Measurements from ENCODE around the gene CYFIP1.

CYFIP1 gene

GRCh38 chr15:22915866-22916515 is 64.2 kb downstream of the CYFIP1 start:
- DNase-seq = no peak

- DNase-seq = no peak
These were observed 66.4 kb downstream of the CYFIP1 start for GRCh38 chr15:22913646-22914380.

GRCh38 chr15:22912256-22912655 is 67.9 kb downstream of the CYFIP1 start:
- DNase-seq = no peak

DNA sequence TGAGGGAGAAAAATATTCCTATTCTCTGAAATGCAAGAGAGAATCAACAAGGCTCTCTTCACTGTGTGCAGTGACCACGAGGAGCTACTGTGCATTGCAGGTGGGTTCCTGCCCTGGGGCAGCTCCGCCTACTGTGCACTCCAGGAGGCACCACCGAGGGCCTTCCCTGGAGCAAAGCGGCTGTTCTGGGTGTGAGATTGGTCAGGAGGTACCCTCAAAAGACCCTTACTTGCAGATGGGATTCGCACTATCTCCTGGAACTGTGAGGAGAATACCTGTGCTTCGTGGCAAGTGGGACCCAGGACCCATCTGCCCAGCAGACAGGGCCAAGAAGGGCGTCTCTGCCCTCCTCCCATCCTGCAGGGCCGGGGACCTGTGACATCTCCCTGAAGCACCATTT is 68.9 kb downstream of the CYFIP1 start:
- no peak for DNase-seq

- DNase-seq = no peak
These were observed 71.3 kb downstream of the CYFIP1 start for GRCh38 chr15:22908830-22909229.

DNA sequence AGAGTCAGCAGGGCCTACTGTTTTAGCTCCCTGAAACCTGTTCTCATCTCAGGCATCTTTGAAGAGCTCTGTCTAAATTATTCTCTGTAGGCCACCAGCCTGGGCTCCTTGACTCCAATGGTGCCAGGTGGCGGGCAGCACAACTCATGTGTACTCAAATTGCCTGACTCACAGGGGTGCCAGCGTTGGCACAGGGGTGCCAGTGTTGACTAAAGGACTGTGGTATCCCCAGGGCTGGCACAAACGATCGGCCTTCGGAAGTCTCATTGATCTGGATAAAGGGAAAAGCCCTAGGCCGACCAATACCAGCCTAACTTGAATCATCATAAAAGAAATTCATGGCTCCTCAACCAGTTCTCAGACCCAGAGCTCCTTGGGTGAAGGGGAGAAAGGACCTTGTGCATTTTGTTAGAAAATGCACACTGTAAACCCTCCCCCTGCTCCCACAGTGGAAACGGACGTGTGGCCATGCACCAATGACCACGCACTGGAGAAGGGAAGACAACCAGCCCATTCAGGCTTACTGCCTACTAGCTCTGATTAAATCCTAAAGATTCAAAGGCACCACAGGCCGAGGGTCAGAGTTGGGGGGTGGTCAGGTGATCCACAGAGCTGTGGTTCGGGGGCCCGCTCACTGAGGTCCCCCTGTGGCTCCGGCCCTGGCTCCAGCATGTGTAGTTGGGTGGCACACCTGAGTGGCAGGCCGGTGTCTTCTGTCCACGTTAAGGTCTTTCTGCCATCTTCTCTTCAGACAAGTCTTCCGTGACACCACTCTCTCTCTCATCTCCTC is 72.8 kb downstream of the CYFIP1 start:
- no peak for DNase-seq

DNA sequence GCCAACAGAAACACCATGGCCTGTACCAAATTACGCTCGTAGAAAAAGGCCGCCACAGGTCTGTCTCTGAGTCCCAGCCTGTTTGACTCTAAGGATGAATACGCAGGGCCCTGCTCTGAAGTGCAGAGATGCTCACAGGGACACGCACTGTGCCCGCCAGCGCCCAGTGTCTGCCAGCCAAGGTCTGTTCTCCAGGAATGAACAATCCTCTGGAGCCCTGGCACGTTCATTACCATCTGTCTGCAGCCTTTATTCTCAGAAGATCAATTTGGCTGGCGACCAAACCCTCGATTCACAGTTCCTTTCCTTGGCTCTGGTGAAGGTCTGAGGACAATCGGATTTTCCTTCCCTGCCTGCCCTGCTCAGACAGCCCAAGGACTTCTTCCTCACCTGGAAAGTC is 75.4 kb downstream of the CYFIP1 start:
- no peak for DNase-seq

- no peak for DNase-seq
These were observed 76.1 kb downstream of the CYFIP1 start for GRCh38 chr15:22903961-22904534.

DNA sequence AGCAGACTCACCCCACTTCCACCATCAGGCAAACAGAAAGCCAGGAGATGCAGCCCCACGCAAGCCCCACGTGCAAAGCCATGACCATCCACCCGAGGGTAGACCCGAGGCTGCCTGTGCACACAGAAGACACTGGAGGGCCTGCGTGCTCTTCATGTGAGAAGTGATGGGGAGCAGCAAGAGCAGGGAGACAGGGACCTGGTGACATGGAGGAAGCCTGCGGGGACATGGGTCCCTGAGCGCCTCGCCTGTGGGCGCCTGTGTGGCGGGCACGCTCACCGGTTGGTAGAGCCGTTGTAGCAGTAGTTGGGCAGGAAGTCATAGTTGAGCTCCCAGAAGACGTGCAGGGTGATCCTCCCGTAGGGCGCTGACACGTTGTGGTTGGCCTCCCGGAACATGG is 76.7 kb downstream of the CYFIP1 start:
- no peak for DNase-seq

DNA sequence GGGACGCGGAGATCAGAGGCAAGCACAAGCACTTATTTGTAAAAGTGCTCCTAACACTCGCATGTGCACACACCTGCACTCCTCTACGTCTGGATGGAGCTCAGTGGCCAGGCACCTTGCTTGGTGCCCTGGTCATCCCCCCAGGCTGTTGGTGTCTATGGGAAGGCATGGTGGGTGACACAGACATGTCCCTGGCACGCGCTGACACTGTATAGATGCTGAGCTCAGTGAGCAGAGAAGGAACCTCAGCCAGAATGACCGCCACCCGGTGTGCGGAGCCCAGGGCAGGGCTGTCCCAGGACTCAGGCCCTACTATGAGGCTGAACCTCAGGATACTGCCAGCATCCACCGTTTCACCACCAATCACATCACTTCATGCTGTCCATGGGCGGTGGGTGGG is 77.2 kb downstream of the CYFIP1 start:
- no peak for DNase-seq

GRCh38 chr15:22902578-22902977 is 77.6 kb downstream of the CYFIP1 start:
- no peak for DNase-seq

DNA sequence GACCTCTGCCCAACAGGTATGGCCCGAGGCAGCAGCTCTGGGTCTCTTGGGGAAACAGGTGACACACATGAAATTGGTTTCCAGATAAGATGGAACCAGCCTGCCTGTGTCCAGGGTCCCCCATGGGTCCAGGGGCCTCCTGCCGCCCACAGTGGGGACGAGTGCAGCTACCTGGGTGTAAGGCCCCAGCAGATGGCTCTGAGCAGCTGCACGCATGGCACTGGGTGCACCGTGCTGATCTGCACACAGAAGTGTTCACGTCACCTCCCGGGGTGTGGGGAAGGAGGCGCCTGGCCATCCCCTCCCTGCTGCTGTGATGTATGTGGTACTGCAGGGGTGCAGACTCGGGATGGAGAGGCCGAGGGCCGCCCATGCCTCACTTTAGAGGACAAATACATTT is 78.1 kb downstream of the CYFIP1 start:
- no peak for DNase-seq

GRCh38 chr15:22895465-22896190 is 84.5 kb downstream of the CYFIP1 start:
- no peak for DNase-seq

GRCh38 chr15:22893881-22894280 is 86.3 kb downstream of the CYFIP1 start:
- DNase-seq = no peak

GRCh38 chr15:22893081-22893480 is 87.1 kb downstream of the CYFIP1 start:
- no peak for DNase-seq

- no peak for DNase-seq
These were observed 87.8 kb downstream of the CYFIP1 start for GRCh38 chr15:22892333-22892732.

DNA sequence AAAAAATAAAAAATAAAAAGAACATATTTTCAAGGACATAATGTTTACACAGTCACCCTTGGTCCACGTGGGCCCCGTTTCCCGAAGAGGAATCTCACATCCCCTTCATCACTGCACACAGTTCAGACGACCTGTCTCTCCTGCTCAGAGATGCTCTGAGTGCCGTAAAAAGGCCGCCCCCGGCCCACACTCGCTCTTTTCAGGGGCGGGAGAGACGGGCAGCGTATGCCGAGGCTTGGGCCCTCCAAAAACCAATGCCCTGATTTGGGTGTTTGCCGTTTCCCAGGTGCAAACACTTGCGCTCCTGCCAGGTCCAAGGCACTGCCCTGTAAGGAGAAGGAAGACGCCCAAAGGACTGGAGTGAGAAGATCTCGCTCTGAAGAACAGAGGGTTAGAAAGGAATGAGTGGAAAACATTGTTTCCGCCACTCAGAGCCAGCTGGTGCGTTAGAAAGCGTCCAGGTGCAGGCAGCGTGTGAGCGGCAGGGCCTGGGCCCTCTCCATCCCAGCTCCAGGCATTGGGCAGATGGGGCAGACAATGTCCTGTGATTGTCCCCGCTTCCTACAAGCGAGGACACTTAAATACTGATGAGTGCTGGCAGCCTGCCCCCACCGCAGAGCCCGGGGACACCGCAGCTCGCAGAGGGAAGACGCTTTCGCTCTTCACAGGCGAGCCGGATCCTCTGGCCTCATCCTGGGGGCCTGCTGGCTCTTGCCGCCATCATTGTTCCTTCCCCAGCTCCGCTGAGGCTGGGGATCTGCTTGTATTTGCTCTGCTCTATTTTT is 88.5 kb downstream of the CYFIP1 start:
- DNase-seq = no peak

- no peak for DNase-seq
These were observed 89.9 kb downstream of the CYFIP1 start for GRCh38 chr15:22890296-22890695.

- DNase-seq = no peak
These were observed 90.9 kb downstream of the CYFIP1 start for GRCh38 chr15:22889146-22889818.

DNA sequence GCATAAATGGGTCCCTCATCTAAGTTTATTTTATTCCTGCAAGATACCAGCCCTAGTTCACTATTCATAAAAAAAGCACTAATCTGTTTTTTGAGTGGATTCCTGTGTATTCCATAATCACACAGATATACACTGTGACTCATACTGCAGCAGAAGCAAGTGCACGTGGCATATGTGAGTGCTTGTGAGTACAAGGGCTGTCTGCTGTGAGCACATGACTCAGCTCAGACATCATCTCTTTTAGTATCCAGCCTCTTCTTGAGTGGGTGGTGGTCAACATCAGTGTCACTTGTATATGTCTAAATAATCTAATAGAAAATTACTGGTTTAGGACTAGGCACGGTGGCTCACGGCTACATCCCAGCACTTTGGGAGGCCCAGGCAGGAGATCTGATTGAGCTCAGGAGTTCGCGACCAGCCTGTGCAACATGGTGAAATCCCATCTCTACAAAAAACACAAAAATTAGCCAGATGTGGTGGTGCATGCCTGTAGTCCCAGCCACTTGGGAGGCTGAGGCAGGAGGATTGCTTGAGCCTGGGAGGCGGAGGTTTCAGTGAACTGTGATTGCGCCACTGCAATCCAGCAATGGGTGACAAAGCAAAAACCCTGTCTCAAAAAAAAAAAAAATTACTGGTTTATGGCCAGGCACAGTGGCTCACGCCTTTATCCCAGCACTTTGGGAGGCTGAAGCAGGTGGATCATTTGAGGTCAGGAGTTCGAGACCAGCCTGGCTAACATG is 91.9 kb downstream of the CYFIP1 start:
- no peak for DNase-seq
